Osteocyte (in vitro differentiated cells): ENCODE results near the gene JDP2. TPM values are rescaled to one million over a fixed set of nuclear protein-coding genes. Genes with fewer than 3 reads are reported as not detected.

Source experiments
- DNase-seq: peaks from one replicate; pipeline ENCODE4 v3.0.0; 2021; ENCODE audit warnings: mixed read lengths; ENCODE audit not compliant: unreplicated experiment; ENCODE audit errors: extremely low spot score
- H3K27ac Mint-ChIP-seq: one replicate; pipeline ENCODE4 v1.8.0; 2021; ENCODE audit warnings: mild to moderate bottlenecking, mixed read lengths; ENCODE audit not compliant: unreplicated experiment
- H3K27me3 Mint-ChIP-seq: one replicate; pipeline ENCODE4 v1.8.0; 2021; ENCODE audit warnings: mixed read lengths; ENCODE audit not compliant: unreplicated experiment
- H3K36me3 Mint-ChIP-seq: one replicate; pipeline ENCODE4 v1.8.0; 2021; ENCODE audit warnings: mixed read lengths; ENCODE audit not compliant: unreplicated experiment
- H3K4me1 Mint-ChIP-seq: one replicate; pipeline ENCODE4 v1.8.0; 2021; ENCODE audit warnings: mixed read lengths; ENCODE audit not compliant: unreplicated experiment
- H3K4me3 Mint-ChIP-seq: one replicate; pipeline ENCODE4 v1.8.0; 2021; ENCODE audit warnings: mild to moderate bottlenecking, moderate library complexity, mixed read lengths; ENCODE audit not compliant: unreplicated experiment
- H3K9me3 Mint-ChIP-seq: one replicate; pipeline ENCODE4 v1.8.0; 2021; ENCODE audit warnings: mixed read lengths; ENCODE audit not compliant: unreplicated experiment
- CTCF ChIP-seq: fragments of 200-600 bp; sonication (generic); IDR thresholded peaks from 2 replicates; pipeline ENCODE4 v1.5.0; 2021; ENCODE audit warnings: antibody characterized with exemption, mild to moderate bottlenecking, moderate library complexity
- total RNA-seq: library from RNA; stranded (reverse); gene quantifications from 2 replicates; pipeline ENCODE4 v1.2.1, GENCODE V29; 2021

Gene JDP2
- total RNA-seq, 1 donor from 2014 or later, result 57.1 TPM

DNA sequence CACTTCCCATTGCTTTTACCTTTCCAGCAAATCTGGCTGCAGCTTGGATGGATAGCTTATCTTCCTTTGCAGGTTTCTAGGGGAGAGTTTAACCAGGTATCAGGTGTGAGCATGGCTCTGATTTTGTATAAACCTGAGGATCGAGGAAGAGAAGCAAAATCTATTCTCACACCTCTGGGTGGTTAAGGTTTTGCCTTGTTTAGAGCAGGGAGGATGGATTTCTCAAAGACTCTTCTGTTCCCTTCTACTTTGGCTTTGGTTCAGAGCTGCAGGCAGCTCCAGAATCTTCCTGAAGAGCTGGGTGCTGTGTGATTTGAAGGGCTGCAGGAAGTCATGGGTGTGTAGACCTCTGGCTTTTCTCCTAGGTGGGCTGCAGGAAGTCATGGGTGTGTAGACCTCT is 1.7 kb downstream of the JDP2 start:
- TF ChIP-seq CTCF, result no peak
- no peak for DNase-seq
- Mint-ChIP-seq H3K9me3 (no peaks in the 10 kb centered on the region), H3K27me3 (no peaks in the 10 kb centered on the region), H3K4me1 (peaks cover 37% of the 10 kb centered on the region), H3K36me3 (peaks cover 23% of the 10 kb centered on the region), H3K4me3 (peak overlapping the region; percentile 83), H3K27ac (no peak overlapping the region)

GRCh38 chr14:75430116-75430515 is 2.3 kb downstream of the JDP2 start:
- Mint-ChIP-seq H3K9me3 (no peaks in the 10 kb centered on the region), H3K27me3 (no peaks in the 10 kb centered on the region), H3K4me3 (peak overlapping the region; percentile 83), H3K36me3 (peaks cover 27% of the 10 kb centered on the region), H3K4me1 (peaks cover 37% of the 10 kb centered on the region), H3K27ac (no peak overlapping the region)
- no peak for TF ChIP-seq CTCF
- DNase-seq, result no peak

GRCh38 chr14:75430526-75430925 is 2.7 kb downstream of the JDP2 start:
- H3K9me3 Mint-ChIP-seq, result no peaks in the 10 kb centered on the region
- TF ChIP-seq CTCF, result no peak
- peaks cover 37% of the 10 kb centered on the region for H3K4me1 Mint-ChIP-seq
- H3K27ac Mint-ChIP-seq, result no peak overlapping the region
- H3K36me3 Mint-ChIP-seq, result peaks cover 29% of the 10 kb centered on the region
- no peaks in the 10 kb centered on the region for H3K27me3 Mint-ChIP-seq
- H3K4me3 Mint-ChIP-seq, result peak overlapping the region; percentile 83
- DNase-seq, result no peak

GRCh38 chr14:75430976-75431375 is 3.2 kb downstream of the JDP2 start:
- Mint-ChIP-seq H3K4me3 (no peak overlapping the region), H3K27ac (no peak overlapping the region), H3K9me3 (no peaks in the 10 kb centered on the region), H3K36me3 (peaks cover 29% of the 10 kb centered on the region), H3K4me1 (peaks cover 39% of the 10 kb centered on the region), H3K27me3 (no peaks in the 10 kb centered on the region)
- DNase-seq, result no peak
- no peak for TF ChIP-seq CTCF

DNA sequence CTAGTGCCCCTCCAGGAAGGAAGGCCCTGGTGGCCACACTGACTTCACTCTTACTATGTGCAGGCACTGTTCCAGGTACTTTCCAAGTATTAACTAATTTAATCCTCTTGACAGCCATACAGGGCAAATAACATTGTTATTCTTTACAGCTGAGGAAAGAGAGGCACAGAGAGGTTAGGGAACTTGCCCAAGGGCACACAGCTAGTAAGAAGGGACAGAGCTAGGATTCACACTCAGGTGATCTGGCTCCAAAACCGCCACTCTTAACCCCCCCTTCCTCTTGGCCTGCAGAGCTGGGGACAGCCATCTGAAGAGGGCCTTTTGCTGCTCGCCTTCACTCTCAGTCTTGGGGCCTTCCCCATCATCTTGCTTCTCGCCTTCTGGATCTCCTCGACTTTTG is 4.0 kb downstream of the JDP2 start:
- TF ChIP-seq CTCF, result no peak
- H3K27ac Mint-ChIP-seq, result no peak overlapping the region
- no peaks in the 10 kb centered on the region for H3K9me3 Mint-ChIP-seq
- H3K4me3 Mint-ChIP-seq, result no peak overlapping the region
- H3K4me1 Mint-ChIP-seq, result peaks cover 39% of the 10 kb centered on the region
- DNase-seq, result no peak
- peaks cover 29% of the 10 kb centered on the region for H3K36me3 Mint-ChIP-seq
- no peaks in the 10 kb centered on the region for H3K27me3 Mint-ChIP-seq
